ENCODE results near the gene RPS16.
A peak's percentile ranks its signal among the peaks of the same experiment; 100 is the strongest.

Gene RPS16

DNA sequence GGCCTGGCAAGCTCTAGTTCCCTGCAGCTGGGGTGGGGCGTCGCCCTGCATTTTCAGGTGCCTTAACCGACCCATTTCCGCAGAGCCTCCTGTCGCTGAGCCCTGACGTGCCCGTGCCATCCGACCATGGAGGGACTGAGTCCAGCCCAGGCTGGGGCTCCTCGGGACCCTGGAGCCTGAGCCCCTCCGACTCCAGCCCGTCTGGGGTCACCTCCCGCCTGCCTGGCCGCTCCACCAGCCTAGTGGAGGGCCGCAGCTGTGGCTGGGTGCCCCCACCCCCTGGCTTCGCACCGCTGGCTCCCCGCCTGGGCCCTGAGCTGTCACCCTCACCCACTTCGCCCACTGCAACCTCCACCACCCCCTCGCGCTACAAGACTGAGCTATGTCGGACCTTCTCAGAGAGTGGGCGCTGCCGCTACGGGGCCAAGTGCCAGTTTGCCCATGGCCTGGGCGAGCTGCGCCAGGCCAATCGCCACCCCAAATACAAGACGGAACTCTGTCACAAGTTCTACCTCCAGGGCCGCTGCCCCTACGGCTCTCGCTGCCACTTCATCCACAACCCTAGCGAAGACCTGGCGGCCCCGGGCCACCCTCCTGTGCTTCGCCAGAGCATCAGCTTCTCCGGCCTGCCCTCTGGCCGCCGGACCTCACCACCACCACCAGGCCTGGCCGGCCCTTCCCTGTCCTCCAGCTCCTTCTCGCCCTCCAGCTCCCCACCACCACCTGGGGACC, 27.9 kb downstream of the RPS16 start:
- no peak for DNase-seq (ENCODE audit: low read depth in 2 of 2)

DNA sequence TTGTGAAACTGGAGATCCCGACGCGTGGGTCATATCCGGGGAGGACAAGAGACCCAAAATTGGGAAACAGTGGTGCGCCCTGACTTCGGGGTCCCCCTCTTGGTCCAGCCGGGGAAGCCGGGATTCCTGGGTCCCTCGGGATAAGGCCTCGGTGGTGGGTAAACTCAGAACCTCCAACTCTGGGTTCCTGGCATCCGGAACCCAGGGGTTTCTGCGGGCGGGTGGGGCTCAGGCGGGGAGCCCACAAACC, 28.4 kb downstream of the RPS16 start:
- DNase-seq (ENCODE audit: low read depth in 2 of 2): no peak

DNA sequence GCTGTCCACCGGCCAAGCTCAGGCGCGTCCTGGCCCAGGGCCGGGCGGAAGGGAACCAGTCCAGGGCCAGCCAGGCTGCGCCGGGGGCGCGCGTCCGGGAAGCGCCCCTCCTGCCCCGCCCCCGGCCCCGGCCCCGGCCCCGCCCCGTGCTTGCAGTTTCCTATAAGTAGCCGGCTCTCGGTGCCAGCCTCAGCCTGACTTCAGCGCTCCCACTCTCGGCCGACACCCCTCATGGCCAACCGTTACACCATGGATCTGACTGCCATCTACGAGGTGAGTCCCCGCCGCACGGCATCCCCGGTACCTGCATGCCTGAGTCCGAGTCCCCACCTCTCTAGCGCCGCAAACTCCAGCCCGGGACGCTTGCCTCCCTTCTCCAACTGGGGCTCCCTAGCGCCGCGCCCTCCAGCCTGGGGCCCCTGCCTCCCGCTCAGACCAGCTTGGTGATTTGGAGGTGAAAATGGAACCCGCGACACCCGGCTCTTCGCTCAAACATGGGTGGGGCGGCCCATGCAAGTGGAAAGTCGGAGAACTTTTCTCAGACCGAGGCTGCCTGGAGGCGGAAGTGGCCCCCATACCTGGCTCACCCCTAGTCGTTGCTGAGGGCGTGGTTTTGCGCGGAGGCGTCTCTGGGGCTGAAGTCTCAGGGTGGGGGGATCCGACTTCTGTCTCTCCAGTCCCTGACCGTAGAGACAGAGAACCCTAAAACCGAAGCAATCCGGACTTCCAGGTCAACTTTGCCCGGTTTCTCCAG, 28.9 kb downstream of the RPS16 start, which contains the start of gene ZFP36:
Gene ZFP36, plus strand, starts transcription at position 192 of the 754 bp plus-strand sequence. Its CDS starts 58 bp downstream, at position 250.
- peak; percentile 74 to 77 for DNase-seq (ENCODE audit: low read depth in 2 of 2)

DNA sequence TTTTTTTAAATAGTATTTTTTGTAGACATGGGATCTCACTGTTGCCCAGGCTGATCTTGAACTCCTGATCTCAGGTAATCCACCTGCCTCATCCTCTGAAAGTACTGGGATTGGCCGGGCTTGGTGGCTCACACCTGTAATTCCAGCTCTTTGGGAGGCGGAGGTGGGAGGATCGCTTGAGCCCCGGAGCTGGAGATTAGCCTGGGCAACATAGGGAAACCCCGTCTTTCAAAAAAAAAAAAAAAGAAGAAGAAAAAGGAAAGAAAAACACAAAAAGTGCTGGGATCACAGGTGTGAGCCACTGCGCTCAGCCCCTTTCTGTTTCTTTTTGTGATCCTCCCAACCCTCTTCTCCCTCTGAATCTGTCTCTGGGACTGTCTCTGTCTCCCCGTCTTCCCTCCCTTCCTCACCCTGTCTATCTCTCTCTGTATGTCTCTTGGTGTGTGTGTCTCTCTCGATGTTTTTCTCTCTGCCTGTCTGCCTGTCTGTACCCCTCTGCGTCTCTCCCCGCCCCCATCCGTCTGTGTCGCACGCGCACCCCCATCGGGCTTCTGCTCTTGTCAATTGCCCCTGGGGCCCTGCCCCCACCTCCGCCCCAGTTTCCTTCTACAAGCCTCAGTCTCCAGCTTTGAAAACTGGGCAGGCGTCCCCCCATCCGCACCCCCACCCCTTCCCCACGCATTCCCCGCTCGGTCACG, 29.6 kb downstream of the RPS16 start:
- peak; percentile 78 to 85 for DNase-seq (ENCODE audit: low read depth in 2 of 2)

DNA sequence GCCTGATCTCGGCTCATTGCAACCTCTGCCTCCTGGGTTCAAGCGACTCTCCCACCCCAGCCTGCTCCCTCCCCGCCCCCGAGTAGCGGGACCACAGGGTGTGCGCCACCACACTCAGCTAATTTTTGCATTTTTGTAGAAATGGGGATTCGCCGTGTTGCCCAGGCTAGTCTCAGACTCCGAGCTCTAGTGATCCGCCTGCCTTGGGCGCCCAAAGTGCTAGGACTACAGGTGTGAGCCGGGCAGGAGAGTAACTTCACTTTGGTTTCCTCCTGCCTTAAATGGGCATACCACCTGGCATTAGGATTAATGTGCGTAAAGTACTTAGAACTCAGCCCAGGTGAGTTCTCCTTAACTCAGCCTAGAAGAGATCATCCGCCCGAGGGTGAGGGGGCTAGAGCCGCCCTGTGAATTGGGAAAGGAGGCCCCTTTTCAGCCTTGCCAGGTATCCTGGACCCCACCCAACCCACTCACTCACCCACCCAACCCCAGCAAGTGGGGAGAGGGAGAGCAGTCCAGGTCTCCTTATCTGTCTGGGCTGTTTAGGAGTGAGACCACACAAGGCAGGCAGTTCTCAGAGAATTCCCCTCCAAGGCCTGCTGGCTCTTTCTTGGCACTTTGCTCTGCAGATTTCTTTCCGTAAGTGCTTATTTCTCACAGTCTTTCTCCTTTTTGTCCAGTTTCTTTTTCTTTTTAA, 30.3 kb downstream of the RPS16 start:
- DNase-seq (ENCODE audit: low read depth in 2 of 2): no peak

DNA sequence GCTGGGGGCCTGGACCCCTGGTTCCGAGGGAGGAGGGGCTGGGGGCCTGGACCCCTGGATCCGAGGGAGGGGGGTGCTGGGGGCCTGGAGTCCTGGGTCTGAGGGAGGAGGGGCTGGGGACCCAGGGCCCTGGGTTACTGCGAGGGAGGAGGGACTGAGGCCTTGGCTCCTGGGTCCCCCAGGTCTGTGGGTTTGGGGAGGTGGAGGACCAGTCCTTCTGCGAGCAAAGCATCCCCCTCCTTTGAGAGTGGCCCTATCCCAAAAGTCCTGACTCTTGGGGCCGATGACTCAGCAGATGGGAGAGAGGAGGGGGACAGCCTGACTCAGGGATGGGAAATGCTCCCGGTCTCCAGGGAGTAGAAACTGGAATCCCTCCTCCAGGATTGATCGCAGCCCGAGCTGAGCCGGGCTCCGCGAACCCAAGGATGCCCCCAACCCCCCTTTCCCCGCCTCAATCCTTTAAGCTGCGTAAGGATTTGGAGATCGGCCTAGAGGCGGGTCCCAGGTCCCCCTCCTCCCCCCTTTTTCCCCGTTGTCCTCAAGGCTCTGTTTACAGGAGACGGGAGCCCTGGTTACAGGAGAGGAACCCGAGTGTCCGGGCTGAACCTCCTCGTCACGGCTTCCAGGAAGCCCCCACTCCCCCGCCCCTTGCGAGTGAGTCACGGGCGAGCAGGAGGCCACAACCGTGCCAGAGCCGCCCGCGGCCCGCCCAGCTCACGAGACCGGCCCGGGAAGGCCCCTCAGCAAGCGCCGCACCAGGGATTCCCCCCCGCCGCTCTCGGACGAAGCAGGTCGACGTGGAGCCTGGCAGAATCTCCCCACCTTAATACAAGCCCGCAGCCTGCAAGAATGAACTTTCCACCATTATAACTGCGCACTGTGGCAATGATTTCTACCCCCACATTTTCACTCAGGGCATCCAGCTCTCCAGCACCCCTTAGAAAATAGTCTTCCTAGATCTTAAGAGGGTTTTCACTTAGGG, 32.1 kb downstream of the RPS16 start:
- DNase-seq (ENCODE audit: low read depth in 2 of 2): peak; percentile 91 to 95

DNA sequence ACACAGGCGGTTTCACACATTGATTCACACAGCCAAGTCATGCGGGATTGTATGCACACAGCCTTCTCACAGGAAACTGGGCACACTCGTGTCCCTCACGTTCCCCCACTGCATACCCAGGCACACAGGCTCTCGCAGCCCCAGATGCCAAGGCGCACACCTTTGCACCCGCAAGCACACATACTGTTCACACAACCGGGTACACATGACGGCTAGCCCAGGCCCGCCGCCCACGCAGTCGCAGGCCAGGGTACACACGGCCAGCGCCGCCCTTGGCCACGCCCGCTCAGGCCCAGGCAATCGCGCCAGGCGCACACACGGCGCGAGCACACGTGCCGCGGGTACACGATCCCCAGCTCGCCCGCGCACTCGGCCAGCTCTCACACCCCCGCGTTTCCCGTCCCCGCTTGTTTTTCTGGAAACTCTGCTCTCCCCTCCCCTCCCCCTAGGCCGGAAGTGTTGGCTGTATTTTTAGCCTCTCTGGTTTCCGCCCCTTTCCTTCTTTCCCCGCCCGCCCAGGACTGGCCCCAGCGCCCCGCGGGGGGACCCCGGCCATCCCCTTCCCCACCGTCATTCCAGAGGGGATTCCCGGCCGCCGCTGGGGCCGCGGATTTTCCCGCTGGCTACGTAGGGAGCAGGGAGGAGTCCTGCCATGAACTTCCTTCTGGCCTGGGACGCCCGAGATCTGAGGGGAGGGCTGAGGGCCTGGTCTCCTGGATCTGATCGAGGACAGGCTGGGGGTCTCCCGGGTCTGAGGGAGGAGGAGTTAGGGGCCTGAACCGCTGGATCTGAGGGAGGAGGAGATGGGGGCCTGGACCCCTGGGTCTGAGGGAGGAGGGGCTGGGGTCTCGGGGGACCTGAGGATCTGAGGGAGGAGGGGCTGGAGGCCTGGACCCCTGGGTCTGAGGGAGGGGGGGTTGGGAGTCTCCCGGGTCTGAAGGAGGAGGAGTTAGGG, 33.1 kb downstream of the RPS16 start:
- DNase-seq (ENCODE audit: low read depth in 2 of 2): peak; percentile 68 to 70

DNA sequence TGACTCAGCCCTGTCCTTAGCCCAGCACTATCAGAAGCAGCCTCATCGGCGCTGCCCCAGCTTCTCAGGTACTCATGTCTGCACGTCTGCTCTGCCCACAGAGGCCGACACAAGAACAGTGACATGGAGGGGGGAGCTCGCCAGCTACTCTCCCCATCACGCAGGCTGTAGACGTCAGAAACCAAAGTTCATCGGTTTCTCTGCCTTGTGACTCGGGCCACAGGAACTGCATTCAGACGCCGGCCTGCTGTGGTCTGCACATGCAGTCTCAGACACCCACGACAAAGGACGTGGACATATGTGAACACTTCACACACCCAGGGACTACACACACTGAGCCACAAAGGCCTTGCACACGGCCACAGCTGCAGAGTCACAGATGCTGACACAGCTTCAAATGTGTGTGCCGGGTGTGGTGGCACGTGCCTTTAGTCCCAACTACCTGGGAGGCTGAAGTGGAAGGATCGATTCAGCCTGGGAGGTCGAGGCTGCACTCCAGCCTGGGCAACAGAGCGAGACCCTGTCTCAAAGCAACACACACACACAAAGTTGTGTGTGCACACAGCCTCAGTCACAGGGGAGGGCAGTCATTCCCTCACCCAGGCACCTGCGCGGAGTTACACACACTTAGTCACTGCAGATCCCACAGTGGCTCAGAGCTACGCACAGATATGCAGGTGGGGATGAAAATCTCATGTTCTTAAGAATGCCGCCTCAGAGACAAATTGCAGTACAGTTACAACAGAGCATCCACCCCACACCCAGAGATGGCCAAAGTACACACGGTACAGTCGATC, 34.0 kb downstream of the RPS16 start:
- DNase-seq (ENCODE audit: low read depth in 2 of 2): peak; percentile 66 to 70

DNA sequence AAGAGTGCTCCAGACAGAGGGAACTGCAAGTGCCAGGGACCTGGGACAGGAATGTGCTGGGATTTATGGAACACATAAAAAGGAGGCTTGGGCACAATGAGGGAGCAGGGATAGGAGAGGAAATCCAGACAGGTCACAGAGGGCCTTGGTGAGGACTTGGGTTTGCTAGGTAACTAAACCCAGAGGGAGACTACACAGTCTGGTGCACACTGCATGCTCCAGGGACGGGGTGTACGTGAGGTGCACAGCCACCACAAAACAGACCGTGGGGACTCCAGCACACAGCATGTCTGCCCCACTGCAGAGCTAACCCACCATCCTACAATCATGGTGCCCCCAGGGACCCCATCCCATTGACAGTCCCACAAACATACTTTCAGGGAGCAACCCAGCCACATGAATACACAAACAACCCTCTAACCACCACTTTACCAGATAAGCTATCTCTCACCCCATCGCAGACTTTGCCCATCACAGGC, 34.6 kb downstream of the RPS16 start:
- no peak for DNase-seq (ENCODE audit: low read depth in 2 of 2)

DNA sequence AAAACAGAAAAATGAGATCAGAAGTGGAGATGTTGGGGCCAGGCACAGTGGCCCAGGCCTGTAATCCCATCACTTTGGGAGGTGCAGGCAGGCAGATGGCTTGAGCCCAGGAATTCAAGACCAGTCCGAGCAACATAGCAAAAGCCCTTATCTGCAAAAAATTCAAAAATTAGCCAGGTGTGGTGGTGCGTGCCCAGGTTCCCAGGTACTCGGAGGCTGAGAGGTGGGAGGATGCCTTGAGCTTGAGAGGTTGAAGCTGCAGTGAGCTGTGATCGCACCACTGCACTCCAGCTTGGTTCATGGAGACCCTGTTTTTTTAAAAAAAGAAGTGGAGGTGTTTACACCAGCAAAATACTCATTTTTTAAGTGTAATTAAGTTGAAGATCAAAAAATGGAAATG, 35.7 kb downstream of the RPS16 start:
- no peak for DNase-seq (ENCODE audit: low read depth in 2 of 2)

DNA sequence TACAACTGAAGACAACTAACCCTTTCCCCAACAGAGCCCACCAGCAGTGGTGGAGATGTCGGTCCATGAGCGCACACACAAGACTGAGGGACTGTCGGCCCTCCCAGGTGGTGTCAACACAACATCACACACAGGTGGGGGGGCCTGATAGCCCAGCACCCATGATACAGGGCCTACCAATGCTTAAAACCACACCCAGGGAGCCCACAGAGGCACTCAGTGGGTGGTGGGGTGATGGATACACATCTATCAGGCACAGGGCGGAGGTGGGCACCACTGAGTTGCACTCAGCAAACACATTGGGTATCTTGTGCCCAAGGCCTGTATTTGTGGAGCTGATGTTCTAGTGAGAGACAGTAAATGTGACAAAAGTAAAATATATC, 36.1 kb downstream of the RPS16 start:
- DNase-seq (ENCODE audit: low read depth in 2 of 2): no peak

DNA sequence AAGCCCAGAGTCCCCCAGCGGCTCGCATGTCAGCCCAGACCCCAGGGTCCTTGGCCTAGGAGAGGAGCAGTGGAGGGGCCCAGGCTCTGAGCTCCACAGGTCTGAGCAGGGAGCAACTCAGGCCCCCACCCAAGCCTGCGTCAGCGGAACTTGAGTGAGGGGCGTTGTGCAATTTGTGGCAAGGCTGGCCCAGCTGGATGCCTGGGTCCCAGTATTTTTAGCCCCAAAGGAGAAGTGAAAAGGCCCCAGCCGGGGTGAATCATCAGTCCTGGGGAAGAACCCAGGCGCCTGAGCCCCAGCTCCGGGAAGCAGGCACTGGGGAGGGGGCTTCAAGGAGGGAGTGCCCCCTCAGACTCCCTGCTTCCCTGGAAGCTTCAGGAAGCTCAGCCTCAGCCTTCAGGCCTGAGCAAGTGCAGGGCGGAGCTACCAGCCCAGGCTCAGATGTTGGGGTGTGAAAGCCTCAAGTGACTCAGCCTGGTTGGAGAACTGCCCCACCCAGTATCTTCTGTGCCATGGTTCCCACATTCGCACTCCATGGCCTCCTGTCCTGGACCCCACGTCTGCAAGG, 37.4 kb downstream of the RPS16 start:
- DNase-seq (ENCODE audit: low read depth in 2 of 2): no peak

DNA sequence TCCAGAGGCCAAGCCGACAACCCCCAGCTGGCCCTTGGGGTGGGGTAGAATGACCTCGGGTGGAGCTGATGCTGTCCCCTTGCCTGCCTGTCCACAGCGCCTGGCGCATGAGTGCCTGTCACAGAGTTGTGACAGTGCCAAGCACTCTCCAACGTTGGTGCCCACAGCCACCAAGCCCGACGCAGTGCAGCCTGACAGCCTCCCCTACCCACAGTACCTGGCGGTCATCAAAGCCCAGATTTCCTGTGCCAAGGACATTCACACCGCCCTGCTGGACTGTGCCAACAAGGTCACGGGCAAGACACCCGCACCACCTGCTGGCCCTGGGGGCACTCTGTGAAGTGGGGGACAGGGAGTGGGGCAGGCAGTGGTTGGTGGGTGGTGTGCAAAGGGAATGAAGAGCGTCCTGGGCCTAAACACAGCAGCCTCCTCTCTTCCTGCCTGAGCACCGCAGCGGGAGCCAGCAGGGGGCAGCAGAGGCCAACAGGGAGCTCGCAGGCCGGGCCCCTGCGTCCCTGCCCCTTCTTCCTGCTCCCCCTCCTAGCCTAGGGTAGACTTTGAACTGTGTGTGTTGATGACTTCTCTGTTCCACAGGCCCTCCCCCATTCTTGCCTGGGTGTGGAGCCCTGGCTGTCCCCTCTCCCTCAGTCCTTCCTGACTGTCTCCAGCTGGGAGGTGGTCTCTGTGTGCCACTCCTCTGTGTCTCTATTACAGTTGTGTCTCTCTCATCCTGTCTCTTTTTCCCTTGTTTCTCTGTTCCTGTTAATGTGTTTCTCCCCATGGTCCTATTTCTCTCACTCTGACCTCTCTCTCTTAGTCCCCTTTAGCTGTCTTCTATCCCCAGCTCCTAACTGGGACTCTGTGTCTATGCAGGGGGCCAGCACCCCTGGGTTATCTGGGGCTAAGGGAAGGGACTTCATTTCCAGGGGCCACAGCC, 38.1 kb downstream of the RPS16 start:
- peak; percentile 81 to 84 for DNase-seq (ENCODE audit: low read depth in 2 of 2)

DNA sequence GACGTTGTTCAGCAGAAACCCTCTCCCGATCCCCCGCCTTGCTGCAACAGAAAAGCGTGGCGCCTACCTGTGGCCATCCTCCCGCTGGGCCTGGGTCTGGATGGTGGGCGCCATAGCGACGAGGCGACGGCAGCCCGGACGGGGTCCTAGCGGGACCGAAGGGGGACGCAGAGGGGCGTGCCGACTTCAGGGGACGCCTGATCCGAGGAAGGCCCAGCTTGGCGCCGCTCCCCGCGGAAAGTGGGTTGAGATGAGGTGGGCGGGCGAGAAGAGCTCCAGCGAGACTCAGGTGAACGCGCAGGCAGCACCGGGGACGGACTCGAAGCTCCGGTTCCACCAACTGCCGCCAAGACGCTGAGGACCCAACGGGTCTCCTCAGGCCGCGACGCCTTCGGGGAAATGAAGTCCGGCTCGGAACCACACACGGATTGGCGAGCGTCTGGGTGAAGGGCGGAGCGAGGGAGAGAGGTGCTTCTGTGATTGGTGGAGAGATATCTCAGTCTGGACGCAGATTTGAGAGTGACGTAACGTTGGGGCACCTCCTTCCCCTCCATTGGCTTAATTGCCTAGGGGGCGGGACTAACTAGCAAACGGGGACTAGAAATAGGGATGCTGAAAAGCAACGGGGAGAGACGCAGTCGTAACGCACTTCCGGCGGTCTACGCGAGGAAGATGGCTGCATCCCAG, 44.9 kb downstream of the RPS16 start, which contains the start of the genes MED29 and PAF1:
Gene MED29, plus strand, starts transcription at position 628 of the 687 bp plus-strand sequence. Its CDS starts 45 bp downstream, at position 673.
Gene PAF1, minus strand, starts transcription at position 356 of the 687 bp plus-strand sequence. Its CDS starts 242 bp downstream, at position 114.
- peak; percentile 88 to 96 for DNase-seq (ENCODE audit: low read depth in 2 of 2)

DNA sequence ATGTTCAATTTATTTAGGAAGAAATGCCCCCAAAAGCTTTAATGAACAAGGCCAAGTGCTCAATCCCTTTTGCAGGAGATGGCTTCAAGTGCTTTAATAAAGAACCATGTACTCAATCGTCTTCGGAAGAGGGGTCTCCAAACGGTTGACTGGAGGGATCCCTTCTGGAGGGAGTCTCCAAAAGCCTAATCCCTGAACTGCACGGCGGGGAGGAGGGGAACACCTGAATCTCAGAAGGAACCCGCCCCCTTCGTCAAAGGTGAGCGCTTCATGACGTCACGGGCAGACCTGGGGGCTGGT, 45.3 kb downstream of the RPS16 start:
- peak in 1 of 2 donors; percentile 66 for DNase-seq (ENCODE audit: low read depth in 2 of 2)

DNA sequence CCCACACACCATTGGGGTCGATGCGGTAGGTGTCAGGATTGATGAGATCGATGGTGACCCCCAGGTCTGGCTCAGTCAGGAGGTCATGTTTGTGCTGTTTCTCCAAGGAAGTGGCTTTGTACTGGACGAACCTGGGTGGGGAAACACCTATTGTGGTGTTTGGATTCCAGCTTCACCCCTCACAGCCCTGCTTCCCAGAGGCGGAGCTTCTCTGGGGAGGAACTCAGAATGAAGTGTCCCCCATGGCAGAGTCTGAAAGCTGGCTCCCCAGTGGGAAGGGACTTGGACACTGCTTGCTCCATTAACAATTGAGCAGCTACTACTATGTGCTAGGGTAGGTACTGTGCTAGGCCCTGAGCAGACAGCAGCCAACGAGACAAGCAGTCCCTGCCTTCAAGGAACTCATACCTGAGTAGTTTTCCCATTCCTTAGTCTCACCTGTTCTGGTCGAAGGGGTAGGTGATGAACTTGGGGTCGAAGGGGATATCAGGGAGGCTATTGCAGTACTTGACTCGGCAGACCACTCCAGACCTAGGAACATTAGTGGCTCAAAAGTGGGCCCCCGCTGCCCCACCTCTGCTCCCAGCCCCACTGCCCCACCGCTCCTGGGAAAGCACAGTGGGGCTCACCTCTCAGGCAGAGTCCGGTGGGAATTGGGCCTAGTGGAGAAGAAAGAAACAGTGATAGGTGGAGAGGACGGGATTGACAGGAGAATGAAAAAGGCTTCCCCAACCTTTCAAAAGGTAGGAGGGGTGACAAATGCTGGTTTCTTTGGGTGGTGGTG, 45.9 kb downstream of the RPS16 start:
- no peak for DNase-seq (ENCODE audit: low read depth in 2 of 2)

Measured in stimulated activated CD8-positive, alpha-beta memory T cell treated with anti-CD3 and anti-CD28 coated beads, Interleukin-15, amount 100 ng/mL, for 4 hours (primary cell).